Adrenal gland (tissue), 5 donors: ENCODE results near the gene PDLIM7.

Source experiments
- CTCF ChIP-seq, 6 experiments: fragments of 450-650 bp in 4 of 6; fragments of 200-600 bp in 2 of 6; sonication (generic) in 1 of 6; IDR thresholded peaks; 1 replicate in 5 of 6; 2 replicates in 1 of 6; pipeline versions ENCODE4 v1.5.1 to v1.8.0; 2016 to 2021; ENCODE audit warnings: antibody characterized with exemption in 6 of 6, mild to moderate bottlenecking in 2 of 6, moderate library complexity in 1 of 6
- POLR2A ChIP-seq, 2 donors: fragments of 450-650 bp; IDR thresholded peaks; one replicate each; pipeline ENCODE4 v1.6.1; 2017; ENCODE audit warnings: antibody characterized with exemption in 2 of 2, mild to moderate bottlenecking in 2 of 2, moderate library complexity in 1 of 2
- donor health status: DM: no; HTN: no; CAD: no.

GRCh38 chr5:177440990-177441780 lies 56.2 kb downstream of the PDLIM7 start:
- TF ChIP-seq CTCF (IDR thresholded peaks at IDR 0.05) (no peak), POLR2A (IDR thresholded peaks at IDR 0.05) (no peak)
